Adipose tissue (tissue), 3 donors: ENCODE results near the gene ACSS1. TPM values are rescaled to one million over a fixed set of nuclear protein-coding genes. Genes with fewer than 3 reads are reported as not detected.

Source experiments
- H3K27ac ChIP-seq: one replicate; pipeline ENCODE4 v1.5.1; 2013; ENCODE audit warnings: low read depth, low read length
- WGBS, 3 donors: extraction: QIAGEN DNeasy Blood & Tissue Kit; methylation state at CpG; one replicate each; pipeline ENCODE4 v1.1.7; 2013; 5-methylcytosine and 5-hydroxymethylcytosine counted together
- polyA plus RNA-seq, 3 donors: library from polyadenylated mRNA; stranded (reverse); fragments of 200-250 nt; gene quantifications; one replicate each; pipeline ENCODE4 v1.2.3, GENCODE V29; 2013
- donor health status: healthy with polysubstance abuse.
- donor health status: Bipolar disorder and iron deficiency.
- donor health status: healthy.

The ACSS1 gene
- polyA plus RNA-seq, 3 donors = 9.1 to 27.2 (median 9.3) TPM

DNA sequence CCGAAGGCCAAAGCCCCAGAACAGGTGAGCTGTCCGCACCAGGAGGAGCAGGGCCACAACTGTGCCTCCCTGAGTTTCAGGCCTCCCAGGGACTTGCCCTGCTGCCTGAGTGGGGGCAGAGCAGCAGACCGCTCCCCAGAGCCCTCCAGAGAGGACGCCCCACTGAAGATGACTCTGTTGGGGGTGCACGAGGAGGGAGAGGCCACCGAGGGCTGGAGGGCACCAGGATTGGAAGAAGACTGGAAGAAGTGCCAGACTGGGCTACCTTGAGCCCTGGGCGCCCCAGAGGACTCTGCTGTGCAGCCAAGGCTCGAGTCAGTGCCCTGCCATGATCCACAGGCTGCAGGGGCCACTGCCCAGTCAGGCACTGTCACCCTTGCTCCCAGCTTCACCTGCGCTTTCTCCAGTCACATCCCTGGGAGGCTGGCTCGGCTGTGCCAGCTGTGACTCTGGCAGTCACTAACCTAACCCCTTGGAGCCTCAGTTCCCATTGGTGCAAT is 97.6 kb downstream of the ACSS1 start:
- H3K27ac ChIP-seq = no peak overlapping the region
- 87 to 89% (median 89%) methylated on average over 10 of the region's 10 CpGs for WGBS, 3 donors

DNA sequence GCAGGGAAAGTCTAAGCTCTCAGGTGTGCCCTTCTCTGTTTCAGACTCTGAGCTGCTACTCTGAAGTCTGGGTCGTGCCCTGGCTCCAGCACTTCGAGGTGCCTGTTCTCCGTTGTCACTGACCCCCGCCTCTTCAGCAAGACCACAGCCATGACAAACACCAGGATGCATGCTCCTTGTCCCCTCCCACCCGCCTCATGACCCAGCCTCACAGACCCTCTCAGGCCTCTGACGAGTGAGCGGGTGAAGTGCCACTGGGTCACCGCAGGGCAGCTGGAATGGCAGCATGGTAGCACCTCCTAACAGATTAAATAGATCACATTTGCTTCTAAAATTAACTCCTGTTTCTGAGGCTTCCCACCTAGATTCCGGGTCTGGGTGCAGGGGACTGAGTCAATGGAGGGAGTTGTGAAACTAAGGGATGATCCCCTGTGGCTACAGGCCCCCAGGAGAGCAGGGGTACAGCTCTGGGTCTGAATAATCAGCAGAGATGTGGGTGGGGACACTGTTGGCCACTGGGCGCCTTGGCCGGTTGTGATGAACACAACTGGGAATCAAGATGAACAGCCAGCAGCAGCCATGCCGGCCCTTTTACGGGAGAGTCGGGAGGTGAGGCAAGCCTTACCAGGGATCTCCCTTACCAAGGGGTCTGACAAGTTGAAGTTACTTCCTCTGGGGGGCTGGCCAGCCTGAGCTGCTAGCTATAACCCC is 98.2 kb downstream of the ACSS1 start:
- WGBS, 3 donors = 78 to 91% (median 84%) methylated on average over 14 of the region's 14 CpGs

DNA sequence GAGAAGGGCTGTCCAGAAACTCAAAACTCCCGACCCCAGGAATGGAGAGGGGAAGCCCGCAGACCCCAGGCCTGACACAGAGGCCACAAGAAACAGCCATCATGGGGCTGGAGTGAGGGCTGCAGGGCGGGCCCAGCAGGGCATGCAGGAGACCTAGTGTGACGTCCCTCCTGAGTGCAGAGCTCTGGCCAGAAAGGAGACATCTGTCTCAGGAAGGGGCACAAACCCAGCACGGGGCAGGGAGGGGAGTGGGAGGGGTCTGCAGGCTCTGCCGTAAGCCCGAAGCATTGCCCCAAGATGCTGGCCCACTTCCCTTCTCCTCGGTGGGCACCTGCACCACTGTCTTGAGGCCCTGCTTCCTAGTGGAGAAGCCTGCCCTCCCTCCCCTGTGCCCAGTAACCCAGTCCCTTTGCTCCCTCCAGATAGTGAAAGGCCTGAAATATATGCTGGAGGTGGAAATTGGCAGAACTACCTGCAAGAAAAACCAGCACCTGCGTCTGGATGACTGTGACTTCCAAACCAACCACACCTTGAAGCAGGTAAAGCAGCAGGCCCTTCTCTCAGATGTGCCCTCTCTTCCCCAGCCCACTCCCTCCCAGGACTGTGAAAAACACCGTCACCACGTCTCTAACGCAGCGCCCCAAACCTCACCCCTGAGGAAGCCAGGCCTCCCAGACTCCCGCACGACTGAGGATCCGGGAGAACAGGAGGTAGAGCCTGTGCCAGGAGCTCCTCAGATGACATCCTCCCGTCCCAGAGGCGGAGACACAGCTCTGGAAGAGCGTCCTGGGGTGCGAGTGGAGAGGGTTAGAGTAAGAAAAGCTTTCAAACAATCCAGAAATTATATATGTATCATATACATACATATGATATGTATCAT is 99.2 kb downstream of the ACSS1 start:
- WGBS, 3 donors = 75 to 87% (median 75%) methylated on average over 20 of the region's 20 CpGs
- H3K27ac ChIP-seq = no peak overlapping the region

More for the DNA sequence above, 98.2 kb downstream of the ACSS1 start:
- H3K27ac ChIP-seq = no peak overlapping the region

DNA sequence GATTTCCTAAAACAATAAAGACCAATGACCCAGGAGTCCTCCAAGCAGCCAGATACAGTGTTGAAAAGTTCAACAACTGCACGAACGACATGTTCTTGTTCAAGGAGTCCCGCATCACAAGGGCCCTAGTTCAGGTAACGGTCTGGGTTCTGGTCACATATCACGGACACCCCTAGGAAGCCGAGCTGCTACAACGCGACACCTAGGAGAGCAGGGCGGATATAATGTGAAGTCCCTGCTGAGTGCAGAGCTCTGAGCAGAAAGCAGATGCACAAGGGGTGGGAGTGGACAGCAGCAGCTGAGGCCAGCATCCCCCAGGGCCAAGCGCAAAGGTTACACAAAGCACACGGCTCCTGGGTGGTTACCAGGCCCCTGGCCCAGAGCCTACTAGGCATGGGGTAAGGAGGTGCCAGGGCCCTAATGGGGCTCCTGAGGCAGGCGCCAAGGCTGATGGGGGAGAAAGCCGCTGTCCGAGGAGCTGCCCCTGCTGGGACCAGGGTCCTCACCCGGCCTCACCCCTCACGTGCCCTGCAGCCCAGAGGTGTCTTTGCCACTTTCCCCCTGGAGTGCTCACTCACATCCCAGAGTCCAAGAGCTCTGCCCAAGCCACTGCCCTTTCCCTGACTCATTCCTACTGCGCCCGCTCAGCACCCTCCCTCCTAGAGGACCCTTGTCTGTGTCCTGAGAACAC is 100.5 kb downstream of the ACSS1 start:
- H3K27ac ChIP-seq = no peak overlapping the region
- 90 to 92% (median 91%) methylated on average over 16 to 18 of the region's 18 CpGs for WGBS, 3 donors

Other genes starting within 250 kb of the ACSS1 start
- 10 to 100 TPM in 2 of 3 donors, 1 to 10 TPM in 1; 1.2 to 35.0 (median 30.4) TPM for gene CST7, start 108.9 kb downstream of the ACSS1 start, polyA plus RNA-seq
- gene APMAP, start 65.4 kb downstream of the ACSS1 start, polyA plus RNA-seq = 100 to 1,000 TPM in 1 of 3 donors, 10 to 100 TPM in 2; 52.2 to 341 (median 81.1) TPM
- under 1 TPM in 1 of 3 donors, not detected in 2; 0.24 TPM for gene VSX1, start 24.0 kb upstream of the ACSS1 start, polyA plus RNA-seq
- gene ENTPD6, start 137.6 kb upstream of the ACSS1 start, polyA plus RNA-seq = 10 to 100 TPM; 38.5 to 47.8 (median 42.4) TPM
- 10 to 100 TPM; 14.4 to 39.4 (median 39.1) TPM for gene PYGB, start 189.9 kb upstream of the ACSS1 start, polyA plus RNA-seq